ENCODE data around the gene MAP3K13. TPM values are rescaled to one million over a fixed set of nuclear protein-coding genes. Genes with fewer than 3 reads are reported as not detected.

Gene MAP3K13
- total and polyA plus RNA-seq, 10 of the 15 experiments (the other 5 are each of a cell fraction or from before 2014, with no cell fraction given), result 10.5 to 70.8 (median 26.8) TPM

GRCh38 chr3:185362850-185363661 is at the start of gene MAP3K13 (continued):
- TF ChIP-seq MAX (IDR thresholded peaks at IDR 0.05; ENCODE audit: low read depth, low read length) (peak; percentile 53; the same call in 1 of the 2 replicates), RB1 (IDR thresholded peaks at IDR 0.05; ENCODE audit: borderline replicate concordance) (peak; percentile 25; the same call in 1 of the 2 replicates), ELK1 (IDR thresholded peaks at IDR 0.05; ENCODE audit: low read depth, low read length) (peak; percentile 8; the same call in 1 of the 2 replicates), RBBP5 (conservative IDR thresholded peaks at IDR 0.05) (no peak), JUND (IDR thresholded peaks at IDR 0.05; ENCODE audit: low read depth, low read length) (no peak), IRF5 (IDR thresholded peaks at IDR 0.05; ENCODE audit: borderline replicate concordance) (no peak), KAT2A (conservative IDR thresholded peaks at IDR 0.05; ENCODE audit: control insufficient read depth, low read depth, low read length) (no peak)

GRCh38 chr3:185313693-185314246 is 49.2 kb upstream of the MAP3K13 start:
- in situ Hi-C loops (cut with MboI) (no loop called here), intact Hi-C loops (cut with micrococcal nuclease; ENCODE audit: unreplicated experiment) (no loop called here)
- RAD21 ChIA-PET (ENCODE audit: unreplicated experiment), result interaction anchor here (1.2 kb wide), 1 partner anchor 423 kb away, joined by 3 read pairs; no protein-coding TSS in a partner anchor
- 100% methylated on average over 3 of the region's 3 CpGs for WGBS (ENCODE audit: insufficient coverage, insufficient replicate concordance, low lambda C conversion rate, missing lambda C conversion rate)
- SMC1A ChIA-PET (ENCODE audit: uncharacterized antibody, unreplicated experiment), result interaction anchor here (0.7 kb wide), 1 partner anchor 509 kb away, joined by 5 read pairs; no protein-coding TSS in a partner anchor
- CTCF ChIA-PET, result interaction anchor here (1.1 kb wide), 1 partner anchor 8 kb away, joined by 3 read pairs; no protein-coding TSS in a partner anchor
- Histone ChIP-seq H3K27me3 (replicated peaks in 1 of 2; ENCODE audit: control insufficient read depth in 2 of 2, insufficient read depth in 2 of 2, low read length in 1 of 2) (no peaks in the 10 kb centered on the region), H4K20me1 (ENCODE audit: control insufficient read depth, insufficient read depth) (no peaks in the 10 kb centered on the region), H3K4me3 (no peak overlapping the region), H3K27ac (ENCODE audit: control insufficient read depth, insufficient read depth) (no peak overlapping the region), H3K4me1 (ENCODE audit: control insufficient read depth, insufficient read depth, low read length) (peaks cover 9% of the 10 kb centered on the region; the same call in 1 of the 2 replicates), H3K79me2 (ENCODE audit: control insufficient read depth, insufficient read depth, low read length) (no peaks in the 10 kb centered on the region), H3K4me2 (ENCODE audit: control insufficient read depth, insufficient read depth) (no peak overlapping the region), H2AFZ (ENCODE audit: control insufficient read depth, low read depth, low read length) (no peak overlapping the region), H3K9me3 (replicated peaks; ENCODE audit: control insufficient read depth, insufficient read depth, low read length) (peaks cover 2% of the 10 kb centered on the region; the same call in 2 of the 3 replicates), H3K9ac (ENCODE audit: control insufficient read depth, insufficient read depth, low read length) (no peak overlapping the region), H3K36me3 (ENCODE audit: control insufficient read depth in 2 of 2, insufficient read depth in 2 of 2, low read length in 1 of 2) (no peaks in the 10 kb centered on the region; a peak in 1 of 4 replicates)
- no peak for TF ChIP-seq ZBTB4 (CRISPR knock-in tag; IDR thresholded peaks at IDR 0.05)
- no peak for TF ChIP-seq NR2C2 (IDR thresholded peaks at IDR 0.05; ENCODE audit: borderline replicate concordance, control insufficient read depth, insufficient read length, low read depth)
- no peak for TF ChIP-seq ZBTB11 (CRISPR knock-in tag; IDR thresholded peaks at IDR 0.05)
- FAIRE-seq, result no peak
- POLR2A ChIA-PET, result interaction anchor here (0.7 kb wide), 1 partner anchor 94 kb away, joined by 3 read pairs; no protein-coding TSS in a partner anchor
- BruUV-seq (replicated peaks), result no TSS peak
- DNase-seq (ENCODE audit: low read depth, low spot score), result no peak
- ATAC-seq, result no peak

All from GM12878 (cell line).